ENCODE results near the gene HAPSTR1.

DNA sequence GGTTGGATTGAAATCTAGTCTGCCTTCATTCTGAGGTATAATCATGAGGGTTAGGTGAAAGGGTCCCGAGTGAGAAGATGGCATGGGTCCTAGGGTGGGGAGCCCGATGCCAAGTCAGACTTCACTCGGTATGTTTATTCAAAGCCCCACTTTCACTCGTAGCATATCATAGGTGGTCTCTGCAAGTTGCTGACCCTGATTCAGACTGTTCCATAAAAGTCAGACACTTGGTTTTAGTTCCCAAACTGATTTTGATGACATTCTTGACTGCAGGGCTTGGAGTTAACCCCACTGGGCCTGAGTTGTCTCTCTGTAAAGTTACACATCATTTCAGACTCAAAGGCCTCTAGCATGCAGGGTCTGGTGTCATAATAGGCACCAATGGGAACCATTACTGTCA lies 17.8 kb downstream of the HAPSTR1 start:
- TF ChIP-seq, protein P1, sequence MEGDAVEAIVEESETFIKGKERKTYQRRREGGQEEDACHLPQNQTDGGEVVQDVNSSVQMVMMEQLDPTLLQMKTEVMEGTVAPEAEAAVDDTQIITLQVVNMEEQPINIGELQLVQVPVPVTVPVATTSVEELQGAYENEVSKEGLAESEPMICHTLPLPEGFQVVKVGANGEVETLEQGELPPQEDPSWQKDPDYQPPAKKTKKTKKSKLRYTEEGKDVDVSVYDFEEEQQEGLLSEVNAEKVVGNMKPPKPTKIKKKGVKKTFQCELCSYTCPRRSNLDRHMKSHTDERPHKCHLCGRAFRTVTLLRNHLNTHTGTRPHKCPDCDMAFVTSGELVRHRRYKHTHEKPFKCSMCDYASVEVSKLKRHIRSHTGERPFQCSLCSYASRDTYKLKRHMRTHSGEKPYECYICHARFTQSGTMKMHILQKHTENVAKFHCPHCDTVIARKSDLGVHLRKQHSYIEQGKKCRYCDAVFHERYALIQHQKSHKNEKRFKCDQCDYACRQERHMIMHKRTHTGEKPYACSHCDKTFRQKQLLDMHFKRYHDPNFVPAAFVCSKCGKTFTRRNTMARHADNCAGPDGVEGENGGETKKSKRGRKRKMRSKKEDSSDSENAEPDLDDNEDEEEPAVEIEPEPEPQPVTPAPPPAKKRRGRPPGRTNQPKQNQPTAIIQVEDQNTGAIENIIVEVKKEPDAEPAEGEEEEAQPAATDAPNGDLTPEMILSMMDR (conservative IDR thresholded peaks at IDR 0.05) = no peak
- TF ChIP-seq EZH2 (IDR thresholded peaks at IDR 0.05; ENCODE audit: low read depth) = no peak

Measured in PC-9 (cell line).